Measurements from ENCODE around the gene TSSK2.

TSSK2 gene

DNA sequence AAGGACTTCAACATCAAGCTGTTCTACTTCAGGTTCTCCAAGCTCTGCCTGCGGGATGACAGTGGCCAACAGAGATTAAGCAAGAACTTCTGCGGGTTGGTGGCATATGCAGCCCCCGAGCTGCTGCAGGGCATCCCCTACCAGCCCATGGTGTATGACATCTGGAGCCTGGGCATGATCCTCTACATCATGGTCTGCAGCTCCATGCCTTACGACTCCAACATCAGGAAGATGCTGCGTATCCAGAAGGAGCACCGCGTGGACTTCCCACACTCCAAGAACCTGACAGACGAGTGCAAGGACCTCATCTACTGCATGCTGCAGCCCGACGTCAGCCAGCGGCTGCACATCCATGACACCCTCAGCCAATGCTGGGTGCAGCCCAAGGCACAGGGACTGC is 6.1 kb upstream of the TSSK2 start:
- DNase-seq (ENCODE audit: low read depth in 2 of 2): no peak

DNA sequence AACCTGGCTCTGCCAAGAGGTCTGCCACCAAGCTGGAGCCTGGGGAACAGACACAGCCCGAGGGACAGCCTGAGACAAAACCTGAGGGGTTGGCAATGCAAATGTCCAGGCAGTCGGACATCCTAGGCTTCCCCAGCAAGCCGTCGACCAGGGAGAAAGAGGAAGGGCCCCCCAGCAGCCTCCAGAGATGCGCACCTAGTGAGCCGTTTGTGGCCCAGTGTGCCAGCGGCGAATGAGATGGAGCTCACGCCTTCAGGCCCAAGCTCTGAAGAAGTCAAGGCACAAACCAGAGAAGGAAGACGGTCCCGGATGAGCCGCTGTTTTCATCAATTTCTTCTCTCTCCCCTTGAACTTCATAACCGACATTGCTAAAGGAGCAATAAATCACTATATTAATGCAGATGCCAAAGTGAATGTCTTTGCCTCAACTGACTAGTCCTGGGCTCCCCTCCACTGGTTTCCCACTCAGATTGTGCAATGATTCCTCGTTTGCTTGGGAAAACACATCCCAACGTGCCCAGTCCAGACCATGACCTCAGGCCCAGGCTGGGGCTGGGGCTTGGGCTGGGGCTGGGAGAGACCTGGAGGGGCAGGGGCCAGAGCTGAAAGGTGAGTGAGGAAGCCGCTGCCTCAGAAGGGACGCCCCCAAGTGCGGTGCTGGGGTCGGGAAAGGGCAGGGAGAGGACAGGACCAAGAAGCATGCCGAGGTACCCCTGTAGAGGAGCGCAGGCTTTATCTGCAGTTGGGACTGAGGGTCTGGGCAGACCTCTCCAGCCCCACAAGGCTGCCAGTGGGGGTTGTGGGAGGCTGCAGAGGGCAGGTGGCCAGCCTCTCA is 5.4 kb upstream of the TSSK2 start:
- DNase-seq (ENCODE audit: low read depth in 2 of 2): no peak

DNA sequence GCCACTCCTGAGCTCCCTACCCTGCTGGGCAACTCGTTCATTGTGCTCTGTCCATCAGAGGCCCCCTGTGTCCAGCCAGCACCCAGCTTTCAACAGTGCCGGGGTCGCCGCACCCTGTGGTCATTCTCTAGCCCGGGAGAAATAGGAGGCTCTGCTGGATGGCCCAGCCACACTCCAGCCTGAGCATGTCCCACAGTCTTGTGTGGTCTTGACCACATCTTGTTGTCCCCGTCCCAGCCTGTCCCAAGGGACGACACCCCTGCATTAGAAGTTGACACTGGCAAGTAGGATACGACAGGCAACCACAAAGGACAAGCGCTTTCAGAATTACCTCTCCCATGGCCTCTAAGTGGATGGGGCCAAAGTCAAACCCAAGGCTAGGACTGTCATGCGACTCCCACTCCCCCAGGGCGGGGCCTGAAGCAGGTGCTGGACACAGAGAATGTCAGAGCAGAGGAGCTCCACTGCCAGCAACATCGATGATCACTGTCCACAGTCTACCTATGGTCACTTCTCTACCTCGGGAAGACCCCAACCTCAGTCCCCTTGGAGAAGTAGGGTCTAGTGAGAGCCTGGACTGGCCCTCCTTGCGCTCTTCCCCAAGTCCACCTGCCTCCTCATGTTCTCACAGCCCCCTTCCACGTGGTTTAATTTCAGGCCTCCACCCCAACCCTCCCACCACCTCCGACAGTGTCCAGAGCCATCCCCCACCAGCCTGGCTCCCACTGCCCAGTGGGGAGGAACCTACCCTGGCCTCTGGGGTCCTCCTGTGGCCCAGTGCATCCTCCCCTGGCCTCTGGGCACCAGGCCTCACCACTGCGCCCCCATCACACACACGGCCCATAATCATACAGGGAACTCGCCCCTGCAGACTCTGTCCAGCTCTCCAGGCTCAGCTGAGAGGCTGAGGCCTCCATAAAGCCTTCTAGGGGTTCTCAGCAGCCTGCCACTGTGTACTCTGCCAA is 4.5 kb upstream of the TSSK2 start:
- DNase-seq (ENCODE audit: low read depth in 2 of 2): no peak

DNA sequence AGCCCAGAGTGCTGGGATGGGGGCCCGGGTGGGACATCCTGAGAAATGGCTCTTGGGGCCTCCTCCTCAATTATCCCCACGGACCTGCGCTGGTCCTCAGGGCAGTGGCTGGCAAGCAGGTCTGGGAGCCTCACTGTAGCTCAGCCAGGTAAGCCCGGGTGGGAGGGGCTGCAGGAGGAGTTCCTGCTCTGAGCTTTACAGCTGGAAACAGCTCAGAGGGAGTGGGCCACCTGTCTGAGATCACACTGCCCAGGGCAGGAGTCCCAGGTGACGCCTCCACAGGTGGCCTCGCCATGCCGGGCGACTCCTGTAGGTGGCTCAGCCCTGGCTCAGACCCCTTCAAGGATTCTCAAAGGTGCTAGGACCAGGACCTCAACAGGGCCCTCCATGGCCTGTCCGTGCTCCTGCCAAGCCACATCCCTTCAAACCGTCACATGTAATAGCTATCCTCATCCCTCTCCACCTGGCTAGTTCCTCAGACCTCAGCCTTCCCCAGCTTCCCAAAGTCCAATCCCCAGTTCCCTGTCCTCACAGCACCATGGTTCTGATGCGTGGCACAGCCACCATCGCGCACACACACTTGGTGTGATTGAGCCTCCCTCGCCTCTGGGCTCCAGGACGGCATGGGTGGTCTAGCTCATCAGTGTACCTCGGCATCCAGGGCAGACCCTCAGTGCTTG is 3.6 kb upstream of the TSSK2 start:
- DNase-seq (ENCODE audit: low read depth in 2 of 2): no peak

DNA sequence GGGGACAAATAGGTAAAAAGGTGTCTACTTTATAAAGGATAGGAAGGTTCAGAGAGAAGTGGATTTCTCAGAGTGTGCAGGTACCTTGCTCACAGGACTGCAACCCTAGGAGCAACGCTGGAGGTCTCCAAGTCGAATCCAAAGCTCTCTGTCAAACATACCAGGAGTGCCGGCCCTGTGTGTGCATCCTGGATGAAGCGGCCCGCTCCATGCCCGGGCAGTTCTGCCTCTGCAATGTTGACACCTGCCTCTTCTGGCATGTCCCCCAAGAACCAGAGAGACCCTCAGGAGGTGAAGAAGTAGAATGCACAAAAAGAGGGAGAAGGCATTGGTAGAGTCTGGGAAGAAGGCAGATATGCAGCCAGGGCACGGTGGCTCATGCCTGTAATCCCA is 3.1 kb upstream of the TSSK2 start:
- DNase-seq (ENCODE audit: low read depth in 2 of 2): no peak

DNA sequence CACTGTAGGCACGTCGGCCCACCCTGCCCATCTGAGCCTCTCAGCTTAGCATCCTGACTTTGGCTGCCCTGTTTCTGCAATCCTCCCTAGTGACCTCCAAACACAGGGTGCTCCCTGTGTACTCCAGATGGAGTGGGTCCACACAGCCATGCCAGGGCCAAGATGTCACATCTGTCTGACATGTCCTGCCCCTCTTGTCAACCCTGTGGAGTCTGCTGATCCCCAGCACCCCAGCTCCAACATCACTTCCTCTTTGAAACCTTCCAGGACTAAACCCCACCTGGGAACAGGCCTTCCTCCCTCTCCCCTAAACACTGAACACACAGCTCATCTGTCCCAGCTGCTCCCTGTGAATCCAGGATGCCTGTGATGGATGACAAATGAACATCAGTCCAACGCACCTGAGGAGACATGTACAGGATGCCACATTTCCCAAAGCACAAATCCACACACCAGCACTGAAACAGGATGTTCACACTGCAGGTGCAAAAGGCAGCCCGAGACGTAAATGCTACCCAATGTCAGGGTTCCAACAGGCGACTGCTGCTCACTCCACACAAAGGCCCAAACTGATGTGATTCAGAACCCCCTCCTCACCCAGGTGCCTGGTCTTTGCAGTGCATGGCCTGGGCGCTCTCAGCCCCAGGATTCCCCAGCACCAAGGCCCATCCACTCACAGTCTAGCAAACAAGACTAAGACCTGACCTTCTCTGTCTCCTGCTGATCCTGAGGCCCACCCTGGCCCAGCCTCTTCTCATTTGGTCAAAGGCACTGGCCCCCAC is 2.0 kb upstream of the TSSK2 start:
- DNase-seq (ENCODE audit: low read depth in 2 of 2): no peak

DNA sequence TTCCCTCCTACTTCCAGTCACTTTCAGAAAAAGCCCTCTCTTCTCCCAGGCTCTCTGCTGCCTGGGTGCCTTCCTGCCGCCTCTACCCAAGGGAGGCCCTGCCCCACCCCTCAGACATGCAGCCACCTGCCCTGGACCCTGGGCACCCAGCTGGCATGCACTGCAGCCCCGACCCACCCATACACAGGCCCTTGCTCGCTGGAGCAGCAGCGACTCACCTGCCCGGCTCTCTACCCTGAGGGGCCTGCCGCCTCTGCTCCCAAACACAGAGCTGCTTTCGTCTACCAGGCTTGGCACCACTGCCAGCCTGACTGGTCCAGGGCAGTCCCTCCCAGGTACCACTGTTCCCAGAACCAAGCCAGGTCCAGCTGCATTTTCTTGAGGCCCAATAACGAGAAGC is 1.2 kb upstream of the TSSK2 start:
- DNase-seq (ENCODE audit: low read depth in 2 of 2): no peak

DNA sequence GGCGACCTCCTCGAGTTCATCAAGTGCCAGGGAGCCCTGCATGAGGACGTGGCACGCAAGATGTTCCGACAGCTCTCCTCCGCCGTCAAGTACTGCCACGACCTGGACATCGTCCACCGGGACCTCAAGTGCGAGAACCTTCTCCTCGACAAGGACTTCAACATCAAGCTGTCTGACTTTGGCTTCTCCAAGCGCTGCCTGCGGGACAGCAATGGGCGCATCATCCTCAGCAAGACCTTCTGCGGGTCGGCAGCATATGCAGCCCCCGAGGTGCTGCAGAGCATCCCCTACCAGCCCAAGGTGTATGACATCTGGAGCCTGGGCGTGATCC is 542 bp downstream of the TSSK2 start:
- DNase-seq (ENCODE audit: low read depth in 2 of 2): no peak

DNA sequence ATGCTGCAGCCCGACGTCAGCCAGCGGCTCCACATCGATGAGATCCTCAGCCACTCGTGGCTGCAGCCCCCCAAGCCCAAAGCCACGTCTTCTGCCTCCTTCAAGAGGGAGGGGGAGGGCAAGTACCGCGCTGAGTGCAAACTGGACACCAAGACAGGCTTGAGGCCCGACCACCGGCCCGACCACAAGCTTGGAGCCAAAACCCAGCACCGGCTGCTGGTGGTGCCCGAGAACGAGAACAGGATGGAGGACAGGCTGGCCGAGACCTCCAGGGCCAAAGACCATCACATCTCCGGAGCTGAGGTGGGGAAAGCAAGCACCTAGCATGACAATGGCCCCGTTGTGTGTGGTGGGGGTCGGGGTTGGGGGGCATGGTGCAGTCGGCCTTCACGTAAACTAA is 1.0 kb downstream of the TSSK2 start:
- no peak for DNase-seq (ENCODE audit: low read depth in 2 of 2)

DNA sequence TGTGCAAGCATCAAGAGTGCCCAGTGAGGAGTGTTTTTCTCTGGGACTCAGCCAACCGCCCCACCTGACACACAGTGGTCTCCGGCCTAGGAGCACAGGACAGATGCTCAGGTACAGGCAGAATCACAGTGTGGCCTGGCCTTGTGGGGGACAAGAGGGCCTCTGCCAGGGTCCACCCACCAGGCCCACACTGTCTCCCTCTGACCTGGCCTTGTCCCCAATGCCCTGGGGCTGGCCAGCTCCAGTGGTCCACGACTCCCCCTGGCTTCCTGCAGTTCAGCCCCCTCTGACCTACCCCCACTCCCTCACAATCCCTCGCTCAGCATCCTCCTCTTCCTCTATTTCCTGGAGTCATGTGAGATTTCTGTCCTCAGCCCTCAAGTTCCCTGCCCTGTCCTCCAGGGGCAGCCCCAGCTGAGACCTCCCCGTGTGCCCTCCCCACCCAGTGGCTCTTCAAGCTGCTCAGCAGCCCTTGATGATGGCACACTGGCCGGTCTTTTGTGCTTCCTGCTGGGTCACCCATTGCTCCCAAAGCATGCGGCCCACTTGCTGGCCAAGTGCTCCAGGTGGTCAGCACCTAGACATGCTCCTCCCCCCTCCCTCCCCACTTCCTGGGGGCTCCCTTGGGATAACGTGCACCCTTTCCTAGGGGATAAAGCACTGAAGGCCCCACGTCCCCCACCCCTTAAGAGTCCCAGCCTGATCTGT is 1.7 kb downstream of the TSSK2 start:
- no peak for DNase-seq (ENCODE audit: low read depth in 2 of 2)

DNA sequence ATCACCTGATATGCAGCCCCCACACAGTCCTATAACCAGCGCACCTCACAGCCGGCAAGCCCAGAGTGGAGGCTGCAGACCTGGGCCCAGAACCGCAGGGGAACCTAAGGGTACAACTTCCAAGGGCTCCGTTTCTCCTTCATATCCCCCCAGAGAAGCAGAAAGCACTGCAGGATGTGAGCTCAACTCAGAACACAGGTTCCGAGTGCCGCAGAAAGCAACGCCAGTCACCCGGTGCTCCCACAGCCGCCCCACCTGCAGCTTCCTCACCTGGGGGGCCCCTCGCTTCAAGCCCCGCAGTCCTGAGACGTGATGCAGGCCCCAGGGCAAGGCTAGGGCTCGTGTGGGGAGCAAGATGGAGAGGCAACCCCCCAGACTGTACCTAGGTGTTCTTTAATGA is 2.5 kb downstream of the TSSK2 start:
- DNase-seq (ENCODE audit: low read depth in 2 of 2): no peak

DNA sequence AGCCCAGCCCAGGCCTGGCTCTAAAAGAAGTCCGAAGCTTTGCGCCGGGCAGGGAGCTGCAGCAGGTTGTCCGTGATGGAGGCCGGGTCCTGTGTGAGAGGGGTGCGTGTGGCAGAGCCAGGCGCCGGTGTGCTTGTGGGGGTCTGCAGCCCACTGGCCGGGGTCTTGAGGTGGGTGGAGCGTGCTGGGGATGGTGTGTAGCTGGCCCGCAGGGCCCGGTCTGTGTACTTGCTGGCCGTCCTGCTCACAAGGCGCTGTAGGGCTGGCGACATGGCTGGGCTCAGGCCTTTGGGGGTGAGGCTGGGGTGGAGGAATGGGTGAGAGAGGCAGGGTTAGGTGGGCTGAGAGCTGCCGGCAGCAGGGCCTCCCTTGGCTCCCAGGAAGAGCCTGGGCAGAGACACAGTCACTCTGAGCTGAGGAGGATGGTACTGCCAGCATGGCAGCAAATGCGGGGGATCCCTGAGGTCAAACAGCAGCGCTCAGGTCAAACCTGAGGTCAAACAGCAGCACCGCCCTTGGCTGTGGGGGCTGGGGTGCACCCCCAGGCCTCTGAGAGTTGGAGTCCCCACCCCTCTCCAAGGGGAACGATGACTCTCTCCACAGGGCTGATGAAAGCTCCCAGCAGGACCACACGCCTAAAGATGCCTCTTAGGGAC is 3.2 kb downstream of the TSSK2 start:
- no peak for DNase-seq (ENCODE audit: low read depth in 2 of 2)

DNA sequence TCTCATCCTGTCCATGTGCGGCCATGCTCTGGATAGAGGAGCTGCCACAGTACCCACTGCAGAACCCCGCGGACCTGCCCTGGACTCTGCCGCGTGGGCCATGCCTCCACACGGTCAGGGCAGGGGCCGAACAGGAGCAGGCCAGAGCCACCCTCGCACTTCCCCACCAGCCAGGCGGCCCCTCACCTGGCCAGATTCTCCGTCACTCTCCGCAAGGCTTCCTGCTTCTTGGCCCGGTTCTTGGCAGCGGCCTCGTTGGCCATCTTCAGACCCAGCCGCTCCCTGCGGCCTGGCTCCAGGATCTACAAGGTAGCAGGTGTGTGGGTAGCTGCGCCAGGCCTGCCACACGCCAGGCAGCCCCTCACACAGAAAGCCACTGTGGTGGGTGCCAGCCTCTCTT is 3.8 kb downstream of the TSSK2 start:
- DNase-seq (ENCODE audit: low read depth in 2 of 2): no peak

DNA sequence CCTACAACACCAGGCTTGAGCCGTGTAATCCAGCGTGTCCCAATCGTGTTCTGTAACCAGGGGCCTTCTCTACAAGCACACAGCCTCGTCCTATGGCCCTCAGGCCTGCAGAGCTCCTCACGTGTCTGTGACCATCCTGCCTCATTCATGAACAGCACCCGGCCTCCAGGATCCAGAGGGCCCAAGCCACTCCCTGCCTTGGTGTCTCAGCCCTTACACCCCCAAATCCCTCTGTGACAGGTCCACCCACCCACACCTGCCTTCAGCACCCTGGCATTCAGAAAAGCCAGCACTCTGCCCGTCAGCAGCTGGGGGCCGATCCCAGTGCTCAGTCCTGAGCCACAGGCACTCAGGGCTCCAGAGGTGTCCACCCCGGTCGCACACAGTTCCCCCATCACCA is 5.8 kb downstream of the TSSK2 start:
- DNase-seq (ENCODE audit: low read depth in 2 of 2): no peak

DNA sequence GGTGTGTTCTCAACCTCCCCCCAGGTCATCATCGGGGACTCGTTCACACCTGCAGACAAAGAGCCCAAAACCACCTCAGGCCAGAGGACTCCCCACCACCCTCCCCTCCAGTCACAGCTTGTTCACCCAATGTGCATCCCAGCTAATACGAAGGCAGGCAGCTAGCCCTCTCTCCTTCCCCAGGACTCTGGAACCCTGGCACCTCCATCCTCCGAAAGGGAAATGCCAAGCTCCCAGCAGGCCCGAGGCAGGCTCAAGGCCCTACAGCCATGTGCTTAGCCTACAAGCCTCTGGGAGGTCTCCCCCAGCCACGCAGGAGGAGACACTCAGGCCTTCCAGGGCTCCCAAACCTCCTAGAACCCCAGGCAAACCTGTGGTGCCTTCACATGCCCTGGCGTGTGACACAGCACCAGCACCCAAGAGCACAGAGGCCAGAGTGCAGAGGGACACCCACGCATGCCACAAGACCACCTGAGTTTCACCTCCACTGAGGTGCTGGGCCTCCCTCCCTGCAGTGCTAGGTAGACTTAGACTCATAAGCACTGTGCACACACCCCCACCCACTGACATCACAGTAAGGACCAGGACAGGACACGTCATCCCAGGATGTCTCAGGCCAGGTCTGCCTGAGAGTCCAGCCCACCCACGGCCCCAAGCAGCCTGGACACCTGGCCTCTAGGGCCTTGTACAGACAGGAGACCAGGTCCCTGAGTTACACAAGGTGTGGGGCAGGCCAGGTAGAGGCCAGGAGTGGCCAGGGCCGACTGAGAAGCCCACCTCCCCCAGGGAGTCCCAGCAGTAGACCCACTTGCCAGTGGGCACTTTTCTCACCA is 6.5 kb downstream of the TSSK2 start:
- DNase-seq (ENCODE audit: low read depth in 2 of 2): no peak

DNA sequence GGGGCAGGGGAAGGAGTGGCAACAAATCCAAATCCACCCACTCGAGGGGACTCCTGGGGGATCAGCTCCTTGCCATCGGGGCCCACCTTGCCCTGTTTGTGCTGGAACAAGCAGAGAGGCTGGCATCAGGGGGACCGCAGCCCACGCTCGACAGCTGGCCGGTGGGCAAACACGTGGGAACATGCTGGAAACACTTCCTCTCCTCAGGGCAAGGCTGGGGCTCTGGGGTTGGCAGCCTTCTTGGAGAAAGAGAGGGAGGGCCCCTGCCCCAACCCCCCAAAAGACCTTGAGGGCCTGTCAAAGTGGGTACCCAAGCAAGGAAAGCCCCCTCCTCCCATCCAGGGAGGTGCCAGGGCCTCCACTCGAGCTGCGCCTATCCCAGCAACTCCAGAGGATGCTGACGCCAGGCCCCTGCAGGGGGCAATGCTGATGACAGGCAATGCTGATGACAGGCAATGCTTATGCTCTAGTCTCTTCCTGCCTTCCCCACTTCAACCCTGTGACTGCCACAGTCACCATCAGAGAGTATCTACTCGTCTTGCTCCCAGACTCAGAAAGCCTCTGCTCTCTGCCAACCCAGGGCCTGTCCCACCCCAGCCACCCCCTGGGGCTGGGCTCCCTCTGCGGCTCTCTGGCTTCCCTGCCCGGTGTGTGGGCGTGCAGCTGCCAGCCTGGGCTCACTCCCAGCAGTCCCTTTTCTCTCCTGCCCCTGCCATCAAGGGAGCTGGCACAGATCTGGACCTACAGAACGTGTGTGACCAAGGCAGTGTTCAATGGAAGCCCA is 7.3 kb downstream of the TSSK2 start:
- DNase-seq (ENCODE audit: low read depth in 2 of 2): no peak

DNA sequence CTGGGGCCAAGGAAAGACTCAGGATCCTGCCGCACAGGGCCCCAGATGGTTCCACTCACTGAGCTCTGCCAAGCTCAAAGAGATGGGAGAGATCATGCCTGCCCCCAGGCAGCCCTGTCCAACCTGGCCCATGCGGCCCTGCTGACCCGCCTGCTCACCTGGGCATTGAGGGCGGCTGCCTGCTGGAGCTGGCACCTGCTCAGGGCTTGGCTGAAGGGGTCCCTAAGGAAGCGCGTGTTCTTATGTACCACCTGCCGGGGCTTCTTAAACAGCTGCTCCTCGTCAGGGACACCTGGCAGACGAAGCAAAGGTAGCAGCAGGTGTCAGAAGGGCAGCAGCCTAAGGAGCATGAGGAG is 7.9 kb downstream of the TSSK2 start:
- no peak for DNase-seq (ENCODE audit: low read depth in 2 of 2)

DNA sequence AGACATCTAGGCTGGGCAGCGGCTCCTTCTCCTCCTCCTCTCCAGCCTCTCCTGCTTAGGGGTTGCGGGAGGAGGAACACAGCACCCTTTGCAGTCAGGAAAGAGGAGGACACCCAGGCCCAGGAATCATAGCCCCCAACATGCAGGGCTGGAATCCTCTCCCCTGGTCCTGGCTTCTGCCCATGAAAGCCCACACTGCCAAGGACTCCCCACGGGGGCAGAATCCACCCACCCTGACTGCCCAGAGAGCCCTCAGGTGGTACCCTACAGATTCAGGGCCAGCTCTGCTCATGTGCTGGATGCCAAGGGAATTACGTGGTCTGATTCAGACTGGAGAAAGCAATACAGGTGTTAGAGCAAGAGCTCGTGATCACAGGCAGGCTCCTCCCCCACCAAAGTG is 8.9 kb downstream of the TSSK2 start:
- no peak for DNase-seq (ENCODE audit: low read depth in 2 of 2)

DNA sequence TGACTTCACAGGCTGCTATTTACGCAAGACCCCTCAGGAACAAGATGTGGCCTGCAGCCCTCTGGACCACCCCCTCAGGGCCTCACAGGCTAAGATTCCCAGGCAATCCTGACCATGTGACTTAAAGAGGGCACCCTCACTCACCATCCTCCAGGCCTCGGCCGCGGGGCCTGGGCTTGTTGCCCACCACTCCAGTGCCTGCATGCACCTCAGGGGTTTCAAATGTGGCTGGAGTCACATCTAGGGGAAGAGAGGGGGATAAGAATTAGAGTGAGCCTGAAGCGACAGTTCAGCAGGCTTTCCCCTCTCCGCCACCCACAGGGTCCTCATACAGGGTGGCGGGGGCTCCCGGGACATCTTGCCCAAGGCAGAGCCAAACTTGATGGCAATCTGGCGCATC is 11.3 kb downstream of the TSSK2 start:
- DNase-seq (ENCODE audit: low read depth in 2 of 2): no peak

Data from stimulated activated CD4-positive, alpha-beta T cell treated with anti-CD3 and anti-CD28 coated beads, Interleukin-1b, Interleukin-23, amount 100 ng/mL, for 4 hours (primary cell).